H1 (cell line): ENCODE data around the gene IL24. TPM values are rescaled to one million over a fixed set of nuclear protein-coding genes. Genes with fewer than 3 reads are reported as not detected.
A peak's percentile ranks its signal among the peaks of the same experiment; 100 is the strongest.

Source experiments
- CTCF ChIA-PET: fragments of 300-600 bp; sonication (Branson Sonifier 250); formaldehyde crosslinking; loops from one replicate; lab custom pipeline; 2021; ENCODE audit not compliant: partially characterized antibody; lab: Charles Lee
- POLR2A ChIA-PET: fragments of 300-600 bp; sonication (Branson Sonifier 250); formaldehyde crosslinking; loops from one replicate; lab custom pipeline; 2021; ENCODE audit warnings: inconsistent platforms; ENCODE audit not compliant: partially characterized antibody; lab: Charles Lee
- DNase-seq, 2 experiments: peaks; one replicate each; pipeline versions ENCODE4 v3.0.0 to v3.0.0-alpha.2; 2010 to 2022; ENCODE audit warnings: low spot score in 2 of 2, low read depth in 1 of 2, mixed read lengths in 1 of 2
- FAIRE-seq: peaks from 2 replicates; lab custom pipeline; 2011; peaks lifted over from hg19 to GRCh38; lab: Jason Lieb, UNC
- H2AFZ ChIP-seq: 2 replicates; pipeline ENCODE4 v1.8.1; 2012; ENCODE audit warnings: low read length, inconsistent platforms
- H2AK5ac ChIP-seq: 2 replicates; pipeline ENCODE4 v1.6.1; 2013; ENCODE audit warnings: low read depth, low read length
- H2BK120ac ChIP-seq: replicated peaks from 2 replicates; pipeline ENCODE3; 2013; ENCODE audit warnings: low read depth, low read length, inconsistent platforms
- H2BK12ac ChIP-seq: 2 replicates; pipeline ENCODE4 v1.6.1; 2013; ENCODE audit warnings: low read depth, low read length
- H2BK15ac ChIP-seq: 2 replicates; pipeline ENCODE4 v1.6.1; 2013; ENCODE audit warnings: low read length
- H2BK20ac ChIP-seq: 2 replicates; pipeline ENCODE4 v1.6.1; 2013; ENCODE audit warnings: low read length
- H2BK5ac ChIP-seq: 2 replicates; pipeline ENCODE4 v1.6.1; 2013; ENCODE audit warnings: low read depth, low read length
- H3K14ac ChIP-seq: 2 replicates; pipeline ENCODE4 v1.6.1; 2013; ENCODE audit warnings: inconsistent platforms; ENCODE audit not compliant: insufficient read length
- H3K18ac ChIP-seq: 2 replicates; pipeline ENCODE4 v1.6.1; 2013; ENCODE audit warnings: low read length; ENCODE audit errors: extremely low read depth
- H3K23ac ChIP-seq: 2 replicates; pipeline ENCODE4 v1.6.1; 2013; ENCODE audit warnings: inconsistent platforms; ENCODE audit not compliant: insufficient read length
- H3K23me2 ChIP-seq: 2 replicates; pipeline ENCODE4 v1.6.1; 2013; ENCODE audit warnings: low read depth, low read length
- H3K27ac ChIP-seq: 2 replicates; pipeline ENCODE4 v1.6.1; 2011; ENCODE audit warnings: low read depth, low read length, inconsistent platforms
- H3K27me3 ChIP-seq, 4 experiments: replicated peaks in 1 of 4; 1 replicate in 1 of 4; 2 replicates in 3 of 4; pipeline versions ENCODE4 v1.6.1 to v1.8.1; 2011 to 2013; ENCODE audit warnings: low read length in 3 of 4, mild to moderate bottlenecking in 3 of 4, inconsistent platforms in 2 of 4, mixed read lengths in 2 of 4, moderate library complexity in 1 of 4; ENCODE audit not compliant: control insufficient read depth in 3 of 4, insufficient read depth in 3 of 4; ENCODE audit errors: extremely low read depth in 1 of 4
- H3K36me3 ChIP-seq, 4 experiments: 2 replicates each; pipeline versions ENCODE4 v1.6.1 to v1.8.1; 2011 to 2013; ENCODE audit warnings: mild to moderate bottlenecking in 4 of 4, low read length in 3 of 4, moderate library complexity in 2 of 4, control low read depth in 1 of 4, inconsistent platforms in 1 of 4; ENCODE audit not compliant: insufficient read depth in 4 of 4, control insufficient read depth in 2 of 4
- H3K4ac ChIP-seq: replicated peaks from 2 replicates; pipeline ENCODE3; 2013; ENCODE audit warnings: low read length, low read depth, mixed read lengths, inconsistent platforms; ENCODE audit not compliant: insufficient read length
- H3K4me1 ChIP-seq, 4 experiments: replicated peaks in 1 of 4; 1 replicate in 1 of 4; 2 replicates in 3 of 4; pipeline versions ENCODE4 v1.6.1 to v1.8.1; 2011 to 2013; ENCODE audit warnings: low read length in 3 of 4, inconsistent platforms in 2 of 4, mixed read lengths in 1 of 4; ENCODE audit not compliant: insufficient read depth in 4 of 4, control insufficient read depth in 3 of 4
- H3K4me2 ChIP-seq, 2 experiments: 2 replicates each; pipeline versions ENCODE4 v1.6.1 to v1.8.1; 2011 to 2013; ENCODE audit warnings: low read depth in 2 of 2, low read length in 2 of 2, control low read depth in 1 of 2, inconsistent platforms in 1 of 2, mild to moderate bottlenecking in 1 of 2; ENCODE audit not compliant: insufficient read depth in 1 of 2
- H3K4me3 ChIP-seq, 4 experiments: fragments of 200-600, 300-600 bp in 1 of 4; sonication (generic), shearing (Covaris generic), sonication (Bioruptor Twin) in 1 of 4; 2 replicates each; pipeline versions ENCODE4 v1.5.1 to v1.8.1; 2011 to 2016; ENCODE audit warnings: low read length in 4 of 4, low read depth in 3 of 4, control low read depth in 2 of 4, inconsistent platforms in 2 of 4, mild to moderate bottlenecking in 2 of 4, mixed read lengths in 1 of 4, moderate library complexity in 1 of 4; ENCODE audit not compliant: insufficient read depth in 2 of 4; ENCODE audit errors: extremely low read depth in 1 of 4
- H3K56ac ChIP-seq: replicated peaks from 2 replicates; pipeline ENCODE3; 2013; ENCODE audit warnings: low read depth, mild to moderate bottlenecking, mixed read lengths, low read length, inconsistent platforms; ENCODE audit not compliant: insufficient read length
- H3K79me1 ChIP-seq: 2 replicates; pipeline ENCODE4 v1.6.1; 2013; ENCODE audit warnings: low read depth, low read length, control low read depth
- H3K79me2 ChIP-seq, 2 experiments: 2 replicates each; pipeline versions ENCODE4 v1.6.1 to v1.8.1; 2012 to 2013; ENCODE audit warnings: low read length in 2 of 2, mild to moderate bottlenecking in 2 of 2, inconsistent platforms in 1 of 2; ENCODE audit not compliant: insufficient read depth in 2 of 2, control insufficient read depth in 1 of 2
- H3K9ac ChIP-seq, 4 experiments: replicated peaks in 1 of 4; 1 replicate in 1 of 4; 2 replicates in 3 of 4; pipeline versions ENCODE4 v1.6.1 to v1.8.1; 2011 to 2013; ENCODE audit warnings: low read depth in 3 of 4, low read length in 3 of 4, control low read depth in 2 of 4, mild to moderate bottlenecking in 2 of 4, moderate library complexity in 2 of 4, inconsistent platforms in 1 of 4; ENCODE audit errors: extremely low read depth in 1 of 4
- H3K9me3 ChIP-seq, 2 experiments: 2 replicates each; pipeline versions ENCODE4 v1.6.1 to v1.8.1; 2012 to 2013; ENCODE audit warnings: mild to moderate bottlenecking in 2 of 2, moderate library complexity in 2 of 2, control low read depth in 1 of 2, inconsistent platforms in 1 of 2, low read depth in 1 of 2, low read length in 1 of 2, mixed read lengths in 1 of 2; ENCODE audit not compliant: insufficient read depth in 2 of 2
- H4K20me1 ChIP-seq, 2 experiments: replicated peaks in 1 of 2; 2 replicates each; pipeline versions ENCODE3 to v1.8.1; 2011 to 2013; ENCODE audit warnings: inconsistent platforms in 2 of 2, low read length in 2 of 2, mild to moderate bottlenecking in 1 of 2; ENCODE audit not compliant: insufficient read depth in 2 of 2, control insufficient read depth in 1 of 2
- H4K5ac ChIP-seq: 2 replicates; pipeline ENCODE4 v1.6.1; 2013; ENCODE audit warnings: low read length, low read depth, mixed read lengths, inconsistent platforms; ENCODE audit not compliant: insufficient read length
- H4K8ac ChIP-seq: 2 replicates; pipeline ENCODE4 v1.8.0; 2013; ENCODE audit warnings: mild to moderate bottlenecking, moderate library complexity, low read length, inconsistent platforms; ENCODE audit not compliant: insufficient read depth; ENCODE audit errors: extremely low read depth
- H4K91ac ChIP-seq: replicated peaks from 2 replicates; pipeline ENCODE3; 2013; ENCODE audit warnings: low read length, mixed read lengths, inconsistent platforms; ENCODE audit not compliant: insufficient read length
- FOSL1 ChIP-seq: IDR thresholded peaks from 2 replicates; pipeline ENCODE4 v1.6.1; 2011; ENCODE audit warnings: mild to moderate bottlenecking, low read depth, low read length, moderate library complexity; ENCODE audit not compliant: insufficient read depth
- KDM1A ChIP-seq: fragments of 200-600, 300-600 bp; sonication (generic); IDR thresholded peaks from 2 replicates; pipeline ENCODE4 v1.7.1; 2016; ENCODE audit warnings: mild to moderate bottlenecking, low read length, borderline replicate concordance
- PHF8 ChIP-seq: fragments of 200-600 bp; sonication (generic); conservative IDR thresholded peaks from 2 replicates; pipeline ENCODE4 v1.7.1; 2012; ENCODE audit warnings: low read depth, mild to moderate bottlenecking, inconsistent platforms, low read length, moderate library complexity
- RAD21 ChIP-seq, 2 experiments: IDR thresholded peaks in 1 of 2; conservative IDR thresholded peaks in 1 of 2; 2 replicates each; pipeline ENCODE4 v1.6.1; 2011; ENCODE audit warnings: low read depth in 2 of 2, low read length in 2 of 2, improper control_type of control experiment in 1 of 2, inconsistent platforms in 1 of 2, mild to moderate bottlenecking in 1 of 2, moderate library complexity in 1 of 2
- WGBS, 2 experiments: shearing (Covaris generic) in 1 of 2; methylation state at CpG; one replicate each; pipeline versions ENCODE4 v1.1.6 to v1.1.7; 2013 to 2015; ENCODE audit warnings: low lambda C conversion rate in 2 of 2, mixed read lengths in 2 of 2, inconsistent platforms in 1 of 2, low coverage in 1 of 2, missing lambda C conversion rate in 1 of 2; ENCODE audit not compliant: insufficient replicate concordance in 2 of 2, insufficient coverage in 1 of 2, insufficient read length in 1 of 2; ENCODE audit errors: extremely low coverage in 1 of 2, missing lambda C conversion rate in 1 of 2; 5-methylcytosine and 5-hydroxymethylcytosine counted together
- polyA plus RNA-seq, 7 experiments: library from polyadenylated mRNA; depleted of rRNA in 3 of 7; stranded (reverse) in 5 of 7; unstranded in 2 of 7; fragments of >200 nt in 5 of 7; fragments of 200-250 nt in 2 of 7; gene quantifications; 1 replicate in 5 of 7; 2 replicates in 1 of 7; 4 replicates in 1 of 7; pipeline versions ENCODE4 v1.2.1 to v1.2.3, GENCODE V29; 2011 to 2013; ENCODE audit warnings: missing spikeins in 2 of 7, mixed read lengths in 2 of 7
- total RNA-seq: library from RNA; stranded (reverse); fragmentation: NEBNext Ultra II Directional; extraction: Animal tissue kit (Norgen Biotek cat#: 25700); gene quantifications from 2 replicates; pipeline ENCODE4 v1.2.1, GENCODE V29; 2021
- TF ChIP-seq, protein P1 (sequence below), 3 experiments: IDR thresholded peaks; 1 replicate in 2 of 3; 2 replicates in 1 of 3; pipeline versions ENCODE4 v1.5.1 to v1.6.1; 2011; ENCODE audit warnings: low read length in 3 of 3, mild to moderate bottlenecking in 3 of 3, inconsistent platforms in 2 of 3, low read depth in 1 of 3, moderate library complexity in 1 of 3; ENCODE audit not compliant: insufficient read depth in 1 of 3; ENCODE audit errors: control extremely low read depth in 1 of 3

Gene IL24
- total and polyA plus RNA-seq, 2 of the 8 experiments (the other 6 are each of a cell fraction or from before 2014, with no cell fraction given) = not detected

DNA sequence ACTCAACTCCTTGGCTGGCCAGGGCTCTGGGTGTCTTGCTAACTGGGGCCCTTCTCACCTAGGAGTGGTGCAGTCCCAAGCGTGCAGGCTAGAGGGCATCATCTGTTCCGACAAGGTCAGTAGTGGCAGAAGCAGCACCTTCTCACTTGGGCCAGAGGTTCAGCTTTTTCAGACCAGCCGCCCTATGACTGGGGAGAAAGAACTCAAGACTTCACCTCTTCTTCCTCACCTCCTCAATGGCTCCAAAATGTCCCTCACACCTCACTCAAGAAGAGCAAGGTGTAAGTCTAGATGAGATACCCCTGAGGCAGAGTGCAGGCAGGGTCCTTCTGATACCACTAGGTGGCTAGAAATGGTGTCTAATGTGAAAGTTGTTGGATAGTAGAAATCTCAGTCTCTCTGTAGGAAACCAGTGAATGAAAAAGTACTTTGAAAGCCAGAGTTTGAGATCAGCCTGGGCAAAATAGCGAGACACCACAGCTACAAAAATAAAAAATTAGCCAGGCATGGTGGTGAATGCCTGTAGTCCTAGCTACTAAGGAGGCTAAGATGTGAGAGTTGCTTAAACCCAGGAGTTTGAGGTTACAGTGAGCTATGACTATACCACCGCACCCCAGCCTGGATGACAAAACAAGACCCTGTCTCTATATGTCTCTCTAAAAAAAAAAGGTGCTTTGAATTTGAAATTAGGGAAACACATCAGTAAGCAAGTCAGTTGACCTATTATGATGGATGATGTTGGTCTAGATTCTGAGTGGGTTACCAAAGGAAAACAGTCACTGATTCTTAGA, 40.4 kb upstream of the IL24 start:
- ChIA-PET CTCF (interaction anchor here (0.7 to 7.7 kb wide), 35 partner anchors 8 to 197 kb away, joined by 3 to 60 read pairs (median 4); partner anchors contain the start of genes IL20 and IL24), POLR2A (no interaction called here)
- H3K79me2 ChIP-seq = no peaks in the 10 kb centered on the region
- no peak overlapping the region for H2BK15ac ChIP-seq
- DNase-seq = no peak
- no peaks in the 10 kb centered on the region for H3K4me1 ChIP-seq
- no peak overlapping the region for H4K5ac ChIP-seq
- no peak overlapping the region for H4K91ac ChIP-seq
- no peak overlapping the region for H2AFZ ChIP-seq
- H3K27ac ChIP-seq = no peak overlapping the region
- 91% methylated on average over 5 of the region's 5 CpGs; no CpG with 5 or more reads in 1 of the 2 experiments for WGBS, 2 experiments
- no peaks in the 10 kb centered on the region for H3K23me2 ChIP-seq
- H3K4me3 ChIP-seq = no peak overlapping the region
- no peak overlapping the region for H3K4ac ChIP-seq
- H3K27me3 ChIP-seq = no peaks in the 10 kb centered on the region
- no peak for FAIRE-seq
- 0 out of 4 replicates have a peak, but pooled peaks cover 0 to 4% of the 10 kb centered on the region in 2 experiments for H3K9me3 ChIP-seq
- H4K20me1 ChIP-seq = no peaks in the 10 kb centered on the region
- no peak overlapping the region for H3K9ac ChIP-seq
- H2BK5ac ChIP-seq = no peak overlapping the region
- no peak overlapping the region for H3K4me2 ChIP-seq
- H4K8ac ChIP-seq = no peak overlapping the region
- TF ChIP-seq FOSL1 (no peak), RAD21 (IDR thresholded peaks at IDR 0.05 in 1 of 2, conservative IDR thresholded peaks at IDR 0.05 in 1 of 2; ENCODE audit: low read depth in 2 of 2, low read length in 2 of 2) (0 out of 4 replicates have a peak, but pooled peaks have one; percentile 1 to 22), PHF8 (no peak), KDM1A (0 out of 2 replicates have a peak, but pooled peaks have one; percentile 30)
- TF ChIP-seq, protein P1, sequence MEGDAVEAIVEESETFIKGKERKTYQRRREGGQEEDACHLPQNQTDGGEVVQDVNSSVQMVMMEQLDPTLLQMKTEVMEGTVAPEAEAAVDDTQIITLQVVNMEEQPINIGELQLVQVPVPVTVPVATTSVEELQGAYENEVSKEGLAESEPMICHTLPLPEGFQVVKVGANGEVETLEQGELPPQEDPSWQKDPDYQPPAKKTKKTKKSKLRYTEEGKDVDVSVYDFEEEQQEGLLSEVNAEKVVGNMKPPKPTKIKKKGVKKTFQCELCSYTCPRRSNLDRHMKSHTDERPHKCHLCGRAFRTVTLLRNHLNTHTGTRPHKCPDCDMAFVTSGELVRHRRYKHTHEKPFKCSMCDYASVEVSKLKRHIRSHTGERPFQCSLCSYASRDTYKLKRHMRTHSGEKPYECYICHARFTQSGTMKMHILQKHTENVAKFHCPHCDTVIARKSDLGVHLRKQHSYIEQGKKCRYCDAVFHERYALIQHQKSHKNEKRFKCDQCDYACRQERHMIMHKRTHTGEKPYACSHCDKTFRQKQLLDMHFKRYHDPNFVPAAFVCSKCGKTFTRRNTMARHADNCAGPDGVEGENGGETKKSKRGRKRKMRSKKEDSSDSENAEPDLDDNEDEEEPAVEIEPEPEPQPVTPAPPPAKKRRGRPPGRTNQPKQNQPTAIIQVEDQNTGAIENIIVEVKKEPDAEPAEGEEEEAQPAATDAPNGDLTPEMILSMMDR (IDR thresholded peaks at IDR 0.05; ENCODE audit: control extremely low read depth in 1 of 3, insufficient read depth in 1 of 3, low read depth in 1 of 3, low read length in 3 of 3) = peak; percentile 39 to 47 (median 46)
- no peaks in the 10 kb centered on the region for H3K79me1 ChIP-seq
- no peak overlapping the region for H3K56ac ChIP-seq
- H2BK12ac ChIP-seq = no peak overlapping the region
- no peak overlapping the region for H3K14ac ChIP-seq
- no peak overlapping the region for H3K23ac ChIP-seq
- no peak overlapping the region for H2BK20ac ChIP-seq
- no peak overlapping the region for H2AK5ac ChIP-seq
- H3K36me3 ChIP-seq = no peaks in the 10 kb centered on the region
- H2BK120ac ChIP-seq = no peak overlapping the region
- H3K18ac ChIP-seq = no peak overlapping the region
